Glutamatergic neuron (in vitro differentiated cells): ENCODE results near the gene ZNF672. TPM values are rescaled to one million over a fixed set of nuclear protein-coding genes. Genes with fewer than 3 reads are reported as not detected.

ENCODE experiments used
- DNase-seq: peaks from one replicate; pipeline ENCODE4 v3.0.0; 2022
- H3K27ac Mint-ChIP-seq: one replicate; pipeline ENCODE4 v1.8.0; 2020; ENCODE audit warnings: mild to moderate bottlenecking, mixed read lengths, inconsistent platforms; ENCODE audit not compliant: unreplicated experiment
- H3K27me3 Mint-ChIP-seq: one replicate; pipeline ENCODE4 v1.8.0; 2020; ENCODE audit warnings: mild to moderate bottlenecking, moderate library complexity, mixed read lengths, inconsistent platforms; ENCODE audit not compliant: unreplicated experiment
- H3K36me3 Mint-ChIP-seq: one replicate; pipeline ENCODE4 v1.8.0; 2020; ENCODE audit warnings: mild to moderate bottlenecking, mixed read lengths, inconsistent platforms; ENCODE audit not compliant: unreplicated experiment
- H3K4me1 Mint-ChIP-seq: one replicate; pipeline ENCODE4 v1.8.0; 2020; ENCODE audit warnings: mild to moderate bottlenecking, low read depth, mixed read lengths, inconsistent platforms; ENCODE audit not compliant: unreplicated experiment
- H3K4me3 Mint-ChIP-seq: one replicate; pipeline ENCODE4 v1.8.0; 2020; ENCODE audit warnings: mild to moderate bottlenecking, mixed read lengths, inconsistent platforms; ENCODE audit not compliant: unreplicated experiment
- H3K9me3 Mint-ChIP-seq: one replicate; pipeline ENCODE4 v1.8.0; 2020; ENCODE audit warnings: mild to moderate bottlenecking, moderate library complexity, mixed read lengths, inconsistent platforms; ENCODE audit not compliant: unreplicated experiment
- CTCF ChIP-seq: fragments of 200-600 bp; sonication (generic); IDR thresholded peaks from one replicate; pipeline ENCODE4 v1.5.0; 2021; ENCODE audit not compliant: partially characterized antibody, unreplicated experiment
- total RNA-seq: library from RNA; stranded (reverse); fragmentation: NEBNext Ultra II Directional; extraction: Animal tissue kit (Norgen Biotek cat#: 25700); gene quantifications from one replicate; pipeline ENCODE4 v1.2.1, GENCODE V29; 2021; ENCODE audit not compliant: unreplicated experiment

The ZNF672 gene
- total RNA-seq, 1 donor from 2014 or later: 30.5 TPM

GRCh38 chr1:248804771-248805681, 33.0 kb upstream of the ZNF672 start:
- H3K36me3 Mint-ChIP-seq: no peaks in the 10 kb centered on the region
- H3K9me3 Mint-ChIP-seq: peaks cover 5% of the 10 kb centered on the region
- peaks cover 6% of the 10 kb centered on the region for H3K27me3 Mint-ChIP-seq
- DNase-seq: no peak
- no peak overlapping the region for H3K27ac Mint-ChIP-seq
- H3K4me3 Mint-ChIP-seq: no peak overlapping the region
- H3K4me1 Mint-ChIP-seq: no peaks in the 10 kb centered on the region
- no peak for TF ChIP-seq CTCF

GRCh38 chr1:248805876-248806275, 32.1 kb upstream of the ZNF672 start:
- peaks cover 5% of the 10 kb centered on the region for H3K9me3 Mint-ChIP-seq
- H3K4me3 Mint-ChIP-seq: no peak overlapping the region
- DNase-seq: no peak
- no peaks in the 10 kb centered on the region for H3K4me1 Mint-ChIP-seq
- no peak overlapping the region for H3K27ac Mint-ChIP-seq
- no peak for TF ChIP-seq CTCF
- H3K27me3 Mint-ChIP-seq: peaks cover 9% of the 10 kb centered on the region
- no peaks in the 10 kb centered on the region for H3K36me3 Mint-ChIP-seq

- peak; percentile 66 for TF ChIP-seq CTCF
- H3K27ac Mint-ChIP-seq: no peak overlapping the region
- H3K27me3 Mint-ChIP-seq: peaks cover 11% of the 10 kb centered on the region
- no peaks in the 10 kb centered on the region for H3K36me3 Mint-ChIP-seq
- no peak overlapping the region for H3K4me3 Mint-ChIP-seq
- no peaks in the 10 kb centered on the region for H3K4me1 Mint-ChIP-seq
- H3K9me3 Mint-ChIP-seq: peaks cover 5% of the 10 kb centered on the region
- peak; percentile 74 for DNase-seq
Measured at GRCh38 chr1:248807067-248807737, 30.8 kb upstream of the ZNF672 start.

- DNase-seq: no peak
- peaks cover 13% of the 10 kb centered on the region for H3K27me3 Mint-ChIP-seq
- no peak overlapping the region for H3K27ac Mint-ChIP-seq
- no peak for TF ChIP-seq CTCF
- no peak overlapping the region for H3K4me3 Mint-ChIP-seq
- peaks cover 5% of the 10 kb centered on the region for H3K9me3 Mint-ChIP-seq
- no peaks in the 10 kb centered on the region for H3K4me1 Mint-ChIP-seq
- peaks cover under 1% of the 10 kb centered on the region for H3K36me3 Mint-ChIP-seq
Measured at GRCh38 chr1:248808876-248809275, 29.1 kb upstream of the ZNF672 start.
